Nephron (organoid): ENCODE data around the gene CROCC2.
A peak's percentile ranks its signal among the peaks of the same experiment; 100 is the strongest.

Source experiments
- H3K27ac Mint-ChIP-seq, 3 experiments: 2 replicates each; pipeline ENCODE4 v1.8.0; 2020; ENCODE audit warnings: mixed read lengths in 3 of 3, mild to moderate bottlenecking in 2 of 3, moderate library complexity in 1 of 3
- H3K27me3 Mint-ChIP-seq: 2 replicates; pipeline ENCODE4 v1.8.0; 2021; ENCODE audit warnings: low read depth, mild to moderate bottlenecking, moderate library complexity, mixed read lengths
- H3K36me3 Mint-ChIP-seq: 2 replicates; pipeline ENCODE4 v1.8.0; 2020; ENCODE audit warnings: low read depth, mixed read lengths
- H3K4me1 Mint-ChIP-seq: 2 replicates; pipeline ENCODE4 v1.8.0; 2020; ENCODE audit warnings: mixed read lengths
- H3K4me3 Mint-ChIP-seq, 3 experiments: 2 replicates each; pipeline ENCODE4 v1.8.0; 2020; ENCODE audit warnings: mild to moderate bottlenecking in 3 of 3, mixed read lengths in 3 of 3, moderate library complexity in 2 of 3
- H3K9me3 Mint-ChIP-seq: 2 replicates; pipeline ENCODE4 v1.8.0; 2020; ENCODE audit warnings: mixed read lengths
- CTCF ChIP-seq, 3 experiments: fragments of 200-600 bp; sonication (generic); IDR thresholded peaks; one replicate each; pipeline ENCODE4 v1.5.0; 2021; ENCODE audit warnings: antibody characterized with exemption in 3 of 3; ENCODE audit not compliant: unreplicated experiment in 3 of 3

The CROCC2 gene

GRCh38 chr2:241001413-241002274 is 95.5 kb downstream of the CROCC2 start:
- peak overlapping the region; percentile 42 to 70 (median 63) for H3K4me3 Mint-ChIP-seq
- no peak for TF ChIP-seq CTCF (IDR thresholded peaks at IDR 0.05; ENCODE audit: unreplicated experiment in 3 of 3)
- H3K27ac Mint-ChIP-seq = no peak overlapping the region
- H3K4me1 Mint-ChIP-seq = peaks cover 19% of the 10 kb centered on the region
- peaks cover 23% of the 10 kb centered on the region for H3K9me3 Mint-ChIP-seq
- peaks cover 43% of the 10 kb centered on the region for H3K36me3 Mint-ChIP-seq
- H3K27me3 Mint-ChIP-seq = peaks cover 36% of the 10 kb centered on the region

GRCh38 chr2:241002275-241003046 is 96.3 kb downstream of the CROCC2 start:
- no peak for TF ChIP-seq CTCF (IDR thresholded peaks at IDR 0.05; ENCODE audit: unreplicated experiment in 3 of 3)
- Mint-ChIP-seq H3K9me3 (peaks cover 23% of the 10 kb centered on the region), H3K27me3 (peaks cover 28% of the 10 kb centered on the region), H3K36me3 (peaks cover 43% of the 10 kb centered on the region), H3K27ac (no peak overlapping the region), H3K4me3 (peak overlapping the region in 2 of 3 experiments; percentile 42 to 43), H3K4me1 (peaks cover 11% of the 10 kb centered on the region)

GRCh38 chr2:241003047-241003360 is 96.9 kb downstream of the CROCC2 start:
- H3K4me3 Mint-ChIP-seq = no peak overlapping the region
- peaks cover 23% of the 10 kb centered on the region for H3K9me3 Mint-ChIP-seq
- H3K36me3 Mint-ChIP-seq = peaks cover 43% of the 10 kb centered on the region
- TF ChIP-seq CTCF (IDR thresholded peaks at IDR 0.05; ENCODE audit: unreplicated experiment in 3 of 3) = no peak
- H3K27me3 Mint-ChIP-seq = peaks cover 25% of the 10 kb centered on the region
- H3K27ac Mint-ChIP-seq = no peak overlapping the region
- peaks cover 9% of the 10 kb centered on the region for H3K4me1 Mint-ChIP-seq

GRCh38 chr2:241003369-241003768 is 97.2 kb downstream of the CROCC2 start:
- peaks cover 43% of the 10 kb centered on the region for H3K36me3 Mint-ChIP-seq
- H3K4me1 Mint-ChIP-seq = peaks cover 9% of the 10 kb centered on the region
- no peak overlapping the region for H3K4me3 Mint-ChIP-seq
- TF ChIP-seq CTCF (IDR thresholded peaks at IDR 0.05; ENCODE audit: unreplicated experiment in 3 of 3) = no peak
- no peak overlapping the region for H3K27ac Mint-ChIP-seq
- H3K9me3 Mint-ChIP-seq = peaks cover 23% of the 10 kb centered on the region
- peaks cover 25% of the 10 kb centered on the region for H3K27me3 Mint-ChIP-seq

GRCh38 chr2:241003830-241004564 is 97.9 kb downstream of the CROCC2 start:
- H3K27ac Mint-ChIP-seq = no peak overlapping the region
- peaks cover 23% of the 10 kb centered on the region for H3K9me3 Mint-ChIP-seq
- peaks cover 31% of the 10 kb centered on the region for H3K27me3 Mint-ChIP-seq
- peaks cover 43% of the 10 kb centered on the region for H3K36me3 Mint-ChIP-seq
- peaks cover 9% of the 10 kb centered on the region for H3K4me1 Mint-ChIP-seq
- no peak for TF ChIP-seq CTCF (IDR thresholded peaks at IDR 0.05; ENCODE audit: unreplicated experiment in 3 of 3)
- no peak overlapping the region for H3K4me3 Mint-ChIP-seq
